ENCODE measurements around the gene AQP2.

The AQP2 gene

GRCh38 chr12:49909826-49910225 is 40.7 kb upstream of the AQP2 start:
- Histone ChIP-seq H3K9ac (ENCODE audit: low read depth, low read length) (no peak overlapping the region), H3K36me3 (ENCODE audit: insufficient read depth, low read depth, low read length) (no peaks in the 10 kb centered on the region), H3K27me3 (ENCODE audit: insufficient read depth, low read length) (peaks cover 37% of the 10 kb centered on the region), H3K4me1 (ENCODE audit: insufficient read depth, low read length) (peaks cover 16% of the 10 kb centered on the region), H3K27ac (ENCODE audit: low read length) (no peak overlapping the region), H3K9me3 (ENCODE audit: insufficient read depth, low read depth, low read length) (no peaks in the 10 kb centered on the region), H3K4me3 (ENCODE audit: low read length) (no peak overlapping the region)

GRCh38 chr12:49910331-49911212 is 40.0 kb upstream of the AQP2 start:
- Histone ChIP-seq H3K27ac (ENCODE audit: low read length) (no peak overlapping the region), H3K4me3 (ENCODE audit: low read length) (no peak overlapping the region), H3K9me3 (ENCODE audit: insufficient read depth, low read depth, low read length) (no peaks in the 10 kb centered on the region), H3K4me1 (ENCODE audit: insufficient read depth, low read length) (peaks cover 16% of the 10 kb centered on the region), H3K9ac (ENCODE audit: low read depth, low read length) (no peak overlapping the region), H3K36me3 (ENCODE audit: insufficient read depth, low read depth, low read length) (no peaks in the 10 kb centered on the region), H3K27me3 (ENCODE audit: insufficient read depth, low read length) (peaks cover 33% of the 10 kb centered on the region)

DNA sequence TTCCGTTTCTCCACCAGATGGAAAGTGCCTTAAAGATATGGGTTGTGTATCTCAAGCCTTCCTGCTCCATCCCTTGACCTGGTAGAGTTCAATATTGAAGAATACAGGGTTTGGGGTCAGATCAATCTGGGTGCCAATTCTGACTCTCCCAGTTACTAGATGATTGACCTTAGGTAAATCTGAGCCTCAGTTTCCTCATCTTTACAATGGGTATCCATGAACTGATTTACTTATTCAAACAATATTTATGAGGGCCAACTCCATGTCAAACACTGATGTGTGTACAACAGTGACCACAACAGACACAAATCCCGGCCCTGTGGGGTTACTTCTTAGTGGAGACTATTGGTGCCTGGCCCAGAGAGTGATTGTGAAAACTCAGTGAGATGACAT is 39.3 kb upstream of the AQP2 start:
- Histone ChIP-seq H3K36me3 (ENCODE audit: insufficient read depth, low read depth, low read length) (no peaks in the 10 kb centered on the region), H3K9me3 (ENCODE audit: insufficient read depth, low read depth, low read length) (no peaks in the 10 kb centered on the region), H3K4me1 (ENCODE audit: insufficient read depth, low read length) (peaks cover 16% of the 10 kb centered on the region), H3K27ac (ENCODE audit: low read length) (no peak overlapping the region), H3K4me3 (ENCODE audit: low read length) (no peak overlapping the region), H3K9ac (ENCODE audit: low read depth, low read length) (no peak overlapping the region), H3K27me3 (ENCODE audit: insufficient read depth, low read length) (peaks cover 29% of the 10 kb centered on the region; the same call in 1 of the 2 replicates)

DNA sequence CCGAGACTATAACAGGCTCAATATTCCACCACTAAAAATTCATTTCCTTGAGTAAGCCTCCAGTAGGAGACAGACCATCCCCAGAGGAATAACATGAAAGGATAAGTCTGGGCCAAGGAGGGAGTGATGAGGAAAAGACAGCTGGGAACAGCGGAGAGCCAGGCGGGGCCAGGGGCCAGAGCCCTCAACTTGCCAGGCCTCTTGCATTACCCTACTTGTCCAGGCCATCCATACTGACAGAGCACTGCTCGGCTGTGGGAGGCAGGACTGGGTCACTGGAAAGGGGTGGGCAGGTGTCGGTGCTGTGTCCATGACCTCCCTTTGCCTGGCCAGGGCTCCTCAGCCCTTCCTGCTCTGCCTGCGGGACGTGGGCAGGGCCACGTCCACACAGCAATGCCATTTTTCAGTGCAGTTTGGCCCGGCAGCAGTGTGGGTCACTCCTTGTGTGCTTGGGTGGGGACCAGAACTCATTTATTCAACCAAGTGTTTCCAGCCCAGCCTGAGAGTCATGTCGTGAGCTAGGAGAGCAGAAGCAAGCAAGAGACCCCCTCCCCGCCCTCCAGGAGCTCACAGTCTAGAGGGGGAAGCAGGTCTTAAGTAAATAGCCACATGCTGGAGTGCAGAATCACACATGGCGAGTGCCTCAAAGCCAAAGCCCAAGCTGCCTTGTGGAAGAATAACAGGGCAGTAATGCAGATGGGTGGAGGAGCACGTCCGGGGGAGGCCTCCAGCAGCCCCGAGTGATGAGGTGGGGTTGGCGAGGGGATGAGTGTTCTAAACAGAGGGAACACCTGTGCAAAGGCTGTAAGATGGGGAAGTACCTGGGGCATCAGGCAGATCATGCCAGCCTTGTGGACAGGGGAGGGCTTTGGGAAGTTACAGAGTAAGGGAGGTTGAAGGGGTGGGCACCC is 37.9 kb upstream of the AQP2 start:
- Histone ChIP-seq H3K9ac (ENCODE audit: low read depth, low read length) (no peak overlapping the region), H3K27ac (ENCODE audit: low read length) (no peak overlapping the region), H3K27me3 (ENCODE audit: insufficient read depth, low read length) (peaks cover 29% of the 10 kb centered on the region; the same call in 1 of the 2 replicates), H3K4me3 (ENCODE audit: low read length) (no peak overlapping the region), H3K36me3 (ENCODE audit: insufficient read depth, low read depth, low read length) (no peaks in the 10 kb centered on the region), H3K9me3 (ENCODE audit: insufficient read depth, low read depth, low read length) (no peaks in the 10 kb centered on the region), H3K4me1 (ENCODE audit: insufficient read depth, low read length) (peaks cover 16% of the 10 kb centered on the region)

- no peak overlapping the region for H3K9ac ChIP-seq (ENCODE audit: low read depth, low read length)
- no peak overlapping the region for H3K27ac ChIP-seq (ENCODE audit: low read length)
- no peaks in the 10 kb centered on the region for H3K36me3 ChIP-seq (ENCODE audit: insufficient read depth, low read depth, low read length)
- 0 out of 2 replicates have a peak, but pooled peaks cover 8% of the 10 kb centered on the region for H3K27me3 ChIP-seq (ENCODE audit: insufficient read depth, low read length)
- H3K9me3 ChIP-seq (ENCODE audit: insufficient read depth, low read depth, low read length): no peaks in the 10 kb centered on the region
- no peak overlapping the region for H3K4me3 ChIP-seq (ENCODE audit: low read length)
- peaks cover 11% of the 10 kb centered on the region for H3K4me1 ChIP-seq (ENCODE audit: insufficient read depth, low read length)
These were observed 34.2 kb upstream of the AQP2 start for GRCh38 chr12:49916129-49916919.

- H3K27ac ChIP-seq (ENCODE audit: low read length): no peak overlapping the region
These were observed 33.3 kb upstream of the AQP2 start for GRCh38 chr12:49917166-49917787.

DNA sequence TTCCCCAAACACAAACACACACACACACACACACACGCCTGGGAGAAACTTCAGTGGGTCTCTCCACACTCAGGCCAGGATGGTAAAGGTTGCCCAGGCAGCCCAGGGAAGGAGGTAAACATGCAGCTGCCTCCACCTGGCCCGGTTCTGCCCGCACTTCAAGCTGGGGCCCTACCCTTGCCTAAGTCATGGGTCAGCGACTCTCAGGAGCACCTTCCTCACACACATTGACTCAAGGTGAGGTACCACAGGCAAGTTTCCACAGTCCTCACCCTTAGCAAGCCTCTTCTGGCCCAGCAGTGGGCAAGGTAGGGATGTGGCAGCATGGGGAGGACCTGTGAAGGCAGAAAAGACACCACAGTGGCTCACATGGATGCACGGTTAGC is 32.8 kb upstream of the AQP2 start:
- no peak overlapping the region for H3K9ac ChIP-seq (ENCODE audit: low read depth, low read length)
- H3K36me3 ChIP-seq (ENCODE audit: insufficient read depth, low read depth, low read length): no peaks in the 10 kb centered on the region
- H3K4me3 ChIP-seq (ENCODE audit: low read length): no peak overlapping the region
- H3K27me3 ChIP-seq (ENCODE audit: insufficient read depth, low read length): no peaks in the 10 kb centered on the region
- H3K4me1 ChIP-seq (ENCODE audit: insufficient read depth, low read length): peaks cover 8% of the 10 kb centered on the region
- H3K27ac ChIP-seq (ENCODE audit: low read length): no peak overlapping the region
- H3K9me3 ChIP-seq (ENCODE audit: insufficient read depth, low read depth, low read length): no peaks in the 10 kb centered on the region

More at GRCh38 chr12:49917166-49917787, 33.3 kb upstream of the AQP2 start:
- no peaks in the 10 kb centered on the region for H3K27me3 ChIP-seq (ENCODE audit: insufficient read depth, low read length)
- H3K9ac ChIP-seq (ENCODE audit: low read depth, low read length): no peak overlapping the region
- H3K9me3 ChIP-seq (ENCODE audit: insufficient read depth, low read depth, low read length): no peaks in the 10 kb centered on the region
- no peak overlapping the region for H3K4me3 ChIP-seq (ENCODE audit: low read length)
- peaks cover 8% of the 10 kb centered on the region for H3K4me1 ChIP-seq (ENCODE audit: insufficient read depth, low read length)
- H3K36me3 ChIP-seq (ENCODE audit: insufficient read depth, low read depth, low read length): no peaks in the 10 kb centered on the region

DNA sequence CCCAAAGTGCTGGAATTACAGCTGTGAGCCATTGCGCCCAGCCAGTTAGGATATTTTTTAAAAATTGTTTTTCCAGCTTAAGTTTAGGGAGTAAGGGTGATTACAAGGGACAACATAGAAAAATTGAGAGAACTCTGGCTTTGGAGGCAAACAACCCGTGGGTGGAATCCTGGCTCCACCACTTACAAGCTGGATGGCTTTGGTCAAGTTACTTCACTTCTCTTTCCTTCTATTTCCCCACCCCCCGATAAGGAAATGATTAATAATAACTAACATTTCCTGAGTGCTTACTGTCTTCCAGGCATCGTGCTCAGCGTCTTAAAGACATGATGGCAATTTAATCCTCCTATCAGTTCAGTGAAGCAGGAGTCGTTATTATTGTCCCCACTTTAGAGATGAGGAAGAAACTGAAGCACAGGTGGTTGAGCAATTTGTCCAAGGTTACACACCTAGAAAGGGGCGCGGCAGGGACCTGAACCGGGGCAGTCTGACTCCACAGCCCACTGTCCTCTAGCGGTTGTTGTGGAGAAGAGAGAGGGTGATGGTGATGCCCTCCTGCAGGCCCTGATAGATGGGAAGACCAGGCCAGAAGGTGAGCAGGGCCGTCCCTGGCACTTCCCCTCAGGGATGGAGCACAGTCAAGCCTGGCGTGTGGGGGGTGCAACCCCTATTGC is 30.2 kb upstream of the AQP2 start:
- H3K27me3 ChIP-seq (ENCODE audit: insufficient read depth, low read length): no peaks in the 10 kb centered on the region
- no peaks in the 10 kb centered on the region for H3K36me3 ChIP-seq (ENCODE audit: insufficient read depth, low read depth, low read length)
- no peaks in the 10 kb centered on the region for H3K4me1 ChIP-seq (ENCODE audit: insufficient read depth, low read length)
- no peak overlapping the region for H3K27ac ChIP-seq (ENCODE audit: low read length)
- no peak overlapping the region for H3K4me3 ChIP-seq (ENCODE audit: low read length)
- H3K9ac ChIP-seq (ENCODE audit: low read depth, low read length): no peak overlapping the region
- H3K9me3 ChIP-seq (ENCODE audit: insufficient read depth, low read depth, low read length): no peaks in the 10 kb centered on the region

DNA sequence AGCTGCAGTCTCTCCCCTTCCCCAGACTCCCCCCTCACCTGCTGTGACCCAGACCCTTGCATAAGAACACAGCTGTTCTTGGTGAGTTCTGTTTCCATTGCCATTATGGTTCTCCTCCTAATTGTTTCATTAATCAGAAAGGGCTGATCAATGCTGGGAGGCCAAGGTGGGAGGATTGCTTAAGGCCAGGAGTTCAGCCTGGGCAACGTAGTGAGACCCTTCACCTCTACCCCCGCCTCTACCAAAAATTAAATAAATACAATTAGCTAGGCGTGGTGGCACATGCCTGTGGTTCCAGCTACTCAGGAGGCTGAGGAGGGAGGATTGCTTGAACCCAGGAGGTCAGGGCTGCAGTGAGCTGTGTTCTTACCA is 29.6 kb upstream of the AQP2 start:
- no peaks in the 10 kb centered on the region for H3K36me3 ChIP-seq (ENCODE audit: insufficient read depth, low read depth, low read length)
- H3K4me3 ChIP-seq (ENCODE audit: low read length): no peak overlapping the region
- no peaks in the 10 kb centered on the region for H3K27me3 ChIP-seq (ENCODE audit: insufficient read depth, low read length)
- H3K9me3 ChIP-seq (ENCODE audit: insufficient read depth, low read depth, low read length): no peaks in the 10 kb centered on the region
- H3K4me1 ChIP-seq (ENCODE audit: insufficient read depth, low read length): no peaks in the 10 kb centered on the region
- H3K27ac ChIP-seq (ENCODE audit: low read length): no peak overlapping the region
- no peak overlapping the region for H3K9ac ChIP-seq (ENCODE audit: low read depth, low read length)

DNA sequence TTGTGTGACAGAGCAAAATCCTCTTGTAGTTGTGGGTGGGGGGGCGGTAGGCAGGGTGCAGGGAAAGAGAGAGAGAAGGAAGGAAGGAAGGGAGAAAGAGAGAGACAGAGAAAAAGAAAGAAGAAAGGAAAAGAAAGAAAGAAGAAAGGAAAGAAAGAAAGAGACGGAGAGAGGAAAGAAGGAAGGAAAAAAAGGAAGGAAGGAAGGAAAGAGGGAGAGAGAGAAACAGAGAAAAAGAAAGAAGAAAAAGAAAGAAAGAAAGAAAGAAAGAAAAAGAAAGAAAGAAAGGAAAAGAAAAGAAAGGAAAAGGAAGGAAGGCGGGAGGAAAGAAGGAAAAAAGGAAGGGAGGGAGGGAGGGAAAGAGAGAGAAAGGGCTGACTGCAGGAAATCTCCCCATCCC is 29.2 kb upstream of the AQP2 start:
- Histone ChIP-seq H3K4me3 (ENCODE audit: low read length) (no peak overlapping the region), H3K27ac (ENCODE audit: low read length) (no peak overlapping the region), H3K9ac (ENCODE audit: low read depth, low read length) (no peak overlapping the region), H3K27me3 (ENCODE audit: insufficient read depth, low read length) (no peaks in the 10 kb centered on the region), H3K9me3 (ENCODE audit: insufficient read depth, low read depth, low read length) (no peaks in the 10 kb centered on the region), H3K4me1 (ENCODE audit: insufficient read depth, low read length) (no peaks in the 10 kb centered on the region), H3K36me3 (ENCODE audit: insufficient read depth, low read depth, low read length) (no peaks in the 10 kb centered on the region)

All from iPS-20b (cell line).